Mesenchymal stem cell (in vitro differentiated cells and primary cell): ENCODE results near the gene CUL4A.

Source experiments
- DNase-seq: peaks from one replicate; pipeline ENCODE4 v3.0.0-alpha.2; 2013
- H2AFZ ChIP-seq: one replicate; pipeline ENCODE4 v1.6.1; 2013; ENCODE audit warnings: low read depth, mild to moderate bottlenecking, control low read depth, inconsistent platforms, low read length, moderate library complexity
- H2AK5ac ChIP-seq: 2 replicates; pipeline ENCODE4 v1.6.1; 2013; ENCODE audit warnings: low read length, moderate library complexity, mild to moderate bottlenecking, inconsistent platforms; ENCODE audit not compliant: severe bottlenecking
- H2BK120ac ChIP-seq: one replicate; pipeline ENCODE4 v1.6.1; 2013; ENCODE audit warnings: low read depth, mild to moderate bottlenecking, inconsistent platforms, low read length, moderate library complexity
- H2BK12ac ChIP-seq, 2 experiments: one replicate each; pipeline ENCODE4 v1.6.1; 2013; ENCODE audit warnings: inconsistent platforms in 2 of 2, low read length in 2 of 2, mild to moderate bottlenecking in 2 of 2, moderate library complexity in 2 of 2, control low read depth in 1 of 2
- H2BK15ac ChIP-seq: one replicate; pipeline ENCODE4 v1.6.1; 2013; ENCODE audit warnings: mild to moderate bottlenecking, low read depth, inconsistent platforms; ENCODE audit not compliant: poor library complexity, severe bottlenecking
- H2BK5ac ChIP-seq: 2 replicates; pipeline ENCODE4 v1.6.1; 2013; ENCODE audit warnings: low read depth, mild to moderate bottlenecking, low read length, control low read depth, inconsistent platforms; ENCODE audit not compliant: poor library complexity, severe bottlenecking
- H3K14ac ChIP-seq, 2 experiments: one replicate each; pipeline ENCODE4 v1.6.1; 2013; ENCODE audit warnings: inconsistent platforms in 2 of 2, low read length in 2 of 2, control low read depth in 1 of 2, mild to moderate bottlenecking in 1 of 2, moderate library complexity in 1 of 2
- H3K18ac ChIP-seq, 2 experiments: one replicate each; pipeline ENCODE4 v1.6.1; 2013; ENCODE audit warnings: inconsistent platforms in 2 of 2, low read length in 2 of 2, control low read depth in 1 of 2, low read depth in 1 of 2, mild to moderate bottlenecking in 1 of 2
- H3K23ac ChIP-seq, 2 experiments: one replicate each; pipeline ENCODE4 v1.6.1; 2013; ENCODE audit warnings: inconsistent platforms in 2 of 2, low read length in 2 of 2, mild to moderate bottlenecking in 2 of 2, moderate library complexity in 2 of 2, control low read depth in 1 of 2
- H3K27ac ChIP-seq: 2 replicates; pipeline ENCODE4 v1.5.1; 2013; ENCODE audit warnings: mild to moderate bottlenecking, moderate library complexity, low read length, control low read depth, inconsistent platforms; ENCODE audit not compliant: poor library complexity, severe bottlenecking
- H3K27me3 ChIP-seq, 2 experiments: 2 replicates each; pipeline versions ENCODE4 v1.6.1 to v1.7.0; 2013; ENCODE audit warnings: low read length in 2 of 2, mild to moderate bottlenecking in 2 of 2, moderate library complexity in 2 of 2, control low read depth in 1 of 2, inconsistent platforms in 1 of 2; ENCODE audit not compliant: control insufficient read depth in 1 of 2, insufficient read depth in 1 of 2
- H3K36me3 ChIP-seq, 2 experiments: 2 replicates each; pipeline versions ENCODE4 v1.6.1 to v1.7.0; 2013; ENCODE audit warnings: low read length in 2 of 2, control low read depth in 1 of 2, inconsistent platforms in 1 of 2, low read depth in 1 of 2, mild to moderate bottlenecking in 1 of 2; ENCODE audit not compliant: insufficient read depth in 2 of 2, control insufficient read depth in 1 of 2
- H3K4ac ChIP-seq, 2 experiments: one replicate each; pipeline ENCODE4 v1.6.1; 2013; ENCODE audit warnings: inconsistent platforms in 2 of 2, low read length in 2 of 2, mild to moderate bottlenecking in 2 of 2, moderate library complexity in 2 of 2, control low read depth in 1 of 2, low read depth in 1 of 2
- H3K4me1 ChIP-seq: 2 replicates; pipeline ENCODE4 v1.6.1; 2013; ENCODE audit warnings: low read depth, low read length, control low read depth; ENCODE audit not compliant: control insufficient read depth, insufficient read depth
- H3K4me2 ChIP-seq: 2 replicates; pipeline ENCODE4 v1.6.1; 2013; ENCODE audit warnings: low read length, mild to moderate bottlenecking, inconsistent platforms; ENCODE audit not compliant: poor library complexity, severe bottlenecking
- H3K4me3 ChIP-seq, 2 experiments: 2 replicates each; pipeline versions ENCODE4 v1.5.1 to v1.7.0; 2013; ENCODE audit warnings: low read length in 2 of 2, mild to moderate bottlenecking in 2 of 2, control low read depth in 1 of 2, low read depth in 1 of 2; ENCODE audit not compliant: insufficient read depth in 1 of 2
- H3K79me1 ChIP-seq: replicated peaks from 2 replicates; pipeline ENCODE4 v1.6.1; 2013; ENCODE audit warnings: mild to moderate bottlenecking, control low read depth, low read length, inconsistent platforms; ENCODE audit not compliant: poor library complexity, severe bottlenecking
- H3K9ac ChIP-seq: 2 replicates; pipeline ENCODE4 v1.7.0; 2013; ENCODE audit warnings: mild to moderate bottlenecking, low read length, moderate library complexity
- H3K9me3 ChIP-seq: 2 replicates; pipeline ENCODE4 v1.7.0; 2013; ENCODE audit warnings: mild to moderate bottlenecking, low read length; ENCODE audit not compliant: control insufficient read depth
- H4K8ac ChIP-seq: one replicate; pipeline ENCODE4 v1.6.1; 2013; ENCODE audit warnings: inconsistent platforms, mild to moderate bottlenecking, low read length, moderate library complexity
- H4K91ac ChIP-seq: one replicate; pipeline ENCODE4 v1.6.1; 2013; ENCODE audit warnings: mild to moderate bottlenecking, low read length, inconsistent platforms
- WGBS: methylation state at CpG from one replicate; pipeline ENCODE4 v1.1.7; 2013; ENCODE audit warnings: mixed read lengths; 5-methylcytosine and 5-hydroxymethylcytosine counted together

Gene CUL4A

DNA sequence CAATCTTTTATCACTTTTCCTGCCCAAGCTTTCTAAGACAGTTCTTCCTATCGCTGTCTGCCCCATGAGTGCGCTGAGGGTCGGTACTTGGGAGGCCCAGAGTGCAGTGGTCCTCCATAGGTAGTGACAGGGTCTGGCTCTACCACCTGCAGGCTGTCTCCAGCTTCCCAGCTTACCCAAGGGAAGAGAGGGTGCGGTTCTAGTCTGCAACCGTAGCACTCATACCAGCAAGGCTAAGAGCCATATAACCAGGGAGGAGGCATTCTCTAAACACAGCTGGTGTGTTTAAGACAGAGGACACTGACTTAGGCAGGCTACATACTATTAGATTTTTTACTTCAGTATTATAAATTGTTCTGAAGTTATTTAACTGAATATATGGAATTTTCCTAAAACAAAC lies 42.7 kb upstream of the CUL4A start:
- DNase-seq = no peak
- H3K14ac ChIP-seq = peak overlapping the region in 1 of 2 experiments; percentile 45
- peak overlapping the region in 1 of 2 experiments; percentile 25 for H2BK12ac ChIP-seq
- H3K4me1 ChIP-seq = peaks cover 20% of the 10 kb centered on the region
- H3K79me1 ChIP-seq = no peaks in the 10 kb centered on the region
- H3K18ac ChIP-seq = no peak overlapping the region
- H4K8ac ChIP-seq = no peak overlapping the region
- H2BK120ac ChIP-seq = no peak overlapping the region
- H4K91ac ChIP-seq = no peak overlapping the region
- no peak overlapping the region for H3K4me2 ChIP-seq
- H2BK5ac ChIP-seq = no peak overlapping the region
- H3K9ac ChIP-seq = no peak overlapping the region
- H3K4ac ChIP-seq = no peak overlapping the region
- H3K4me3 ChIP-seq = no peak overlapping the region
- peaks cover 15 to 28% of the 10 kb centered on the region in 2 experiments for H3K36me3 ChIP-seq
- H2AK5ac ChIP-seq = no peak overlapping the region
- no peak overlapping the region for H2AFZ ChIP-seq
- no peaks in the 10 kb centered on the region for H3K9me3 ChIP-seq
- WGBS = 93% methylated on average over 5 of the region's 5 CpGs
- H3K23ac ChIP-seq = peak overlapping the region in 1 of 2 experiments; percentile 40
- peak overlapping the region; percentile 60 for H2BK15ac ChIP-seq
- no peak overlapping the region for H3K27ac ChIP-seq
- peaks cover 10 to 11% of the 10 kb centered on the region in 2 experiments for H3K27me3 ChIP-seq

DNA sequence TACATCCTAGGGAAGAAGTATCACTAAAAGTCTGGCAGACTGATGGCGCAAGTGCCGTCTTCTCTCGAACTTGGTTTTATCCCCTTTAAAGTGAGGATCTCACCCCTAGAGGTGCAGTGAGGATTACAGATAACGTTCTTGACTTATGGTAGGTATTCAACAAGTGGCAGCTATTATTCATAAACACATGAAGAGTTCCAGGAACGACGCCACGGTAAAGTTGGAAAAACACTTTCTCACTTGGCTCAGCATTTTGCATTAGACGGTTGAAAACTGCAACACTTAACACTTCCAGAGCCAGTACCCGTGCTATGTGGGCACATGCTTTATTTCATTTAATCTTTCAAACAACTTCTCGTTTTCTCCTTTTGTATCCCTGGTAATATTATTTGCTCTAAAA lies 42.3 kb upstream of the CUL4A start:
- Histone ChIP-seq H4K91ac (no peak overlapping the region), H2BK15ac (no peak overlapping the region), H3K4ac (no peak overlapping the region), H2AK5ac (no peak overlapping the region), H3K4me2 (no peak overlapping the region), H2AFZ (no peak overlapping the region), H3K79me1 (no peaks in the 10 kb centered on the region), H2BK12ac (no peak overlapping the region), H2BK5ac (no peak overlapping the region), H3K27ac (no peak overlapping the region), H3K14ac (no peak overlapping the region), H2BK120ac (no peak overlapping the region), H3K27me3 (peaks cover 10 to 11% of the 10 kb centered on the region in 2 experiments), H3K36me3 (peaks cover 20 to 33% of the 10 kb centered on the region in 2 experiments), H3K18ac (no peak overlapping the region), H3K4me3 (no peak overlapping the region), H3K9ac (no peak overlapping the region), H3K4me1 (peaks cover 22% of the 10 kb centered on the region), H3K23ac (no peak overlapping the region), H3K9me3 (no peaks in the 10 kb centered on the region), H4K8ac (no peak overlapping the region)
- 98% methylated on average over 10 of the region's 10 CpGs for WGBS
- no peak for DNase-seq

DNA sequence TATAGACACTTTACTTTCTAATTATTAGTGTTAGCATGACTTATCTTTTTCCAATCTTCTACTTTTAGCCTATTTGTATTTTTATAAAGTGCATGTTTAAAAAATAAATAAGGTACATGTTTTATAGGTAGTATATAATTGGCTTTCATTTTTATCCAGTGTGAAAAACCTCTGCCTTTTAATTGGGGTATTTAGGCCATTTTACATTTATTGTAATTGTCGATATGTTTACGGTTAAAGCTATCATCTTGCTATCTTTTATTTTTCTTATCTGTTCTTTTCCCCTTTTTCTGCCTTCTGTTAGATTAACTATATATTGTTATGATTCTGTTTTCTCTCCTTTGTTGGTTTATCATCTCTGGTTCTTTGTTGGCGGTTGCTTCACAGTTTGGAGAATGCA lies 41.8 kb upstream of the CUL4A start:
- Histone ChIP-seq H3K9me3 (no peaks in the 10 kb centered on the region), H3K23ac (no peak overlapping the region), H3K4me2 (no peak overlapping the region), H3K14ac (no peak overlapping the region), H3K4ac (no peak overlapping the region), H2AFZ (no peak overlapping the region), H2BK12ac (no peak overlapping the region), H2AK5ac (no peak overlapping the region), H3K4me1 (peaks cover 22% of the 10 kb centered on the region), H3K27me3 (peaks cover 10 to 11% of the 10 kb centered on the region in 2 experiments), H4K91ac (no peak overlapping the region), H3K4me3 (no peak overlapping the region), H3K36me3 (peaks cover 24 to 37% of the 10 kb centered on the region in 2 experiments), H4K8ac (no peak overlapping the region), H3K27ac (no peak overlapping the region), H2BK120ac (no peak overlapping the region), H3K79me1 (no peaks in the 10 kb centered on the region), H2BK5ac (no peak overlapping the region), H3K18ac (no peak overlapping the region), H3K9ac (no peak overlapping the region), H2BK15ac (no peak overlapping the region)
- 100% methylated on average over 1 of the region's 3 CpGs for whole genome bisulfite sequencing
- no peak for DNase-seq

DNA sequence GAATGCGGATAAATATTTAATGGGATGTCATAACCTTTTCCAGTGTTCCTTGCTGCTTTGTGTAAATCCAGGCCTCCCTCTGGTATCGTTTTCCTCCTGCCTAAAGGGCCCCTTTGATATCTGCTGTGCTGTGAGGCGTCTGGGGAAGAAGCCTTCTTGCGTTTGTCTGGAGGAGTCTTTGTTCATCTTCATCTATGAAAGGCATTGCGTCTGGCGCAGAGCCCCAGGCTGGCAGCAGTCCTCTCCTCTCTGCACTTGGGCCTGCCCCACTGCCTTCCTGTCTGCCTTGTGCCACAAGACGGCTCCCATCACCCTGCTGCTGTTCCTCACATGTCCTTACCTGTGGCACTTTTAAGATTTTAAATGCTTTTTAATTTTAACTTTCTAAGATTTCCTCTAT lies 41.2 kb upstream of the CUL4A start:
- over 99% methylated on average over 6 of the region's 7 CpGs for WGBS
- H3K4me3 ChIP-seq = no peak overlapping the region
- peaks cover 2% of the 10 kb centered on the region for H3K79me1 ChIP-seq
- no peak overlapping the region for H2BK15ac ChIP-seq
- H4K8ac ChIP-seq = no peak overlapping the region
- no peak overlapping the region for H2BK5ac ChIP-seq
- H3K27ac ChIP-seq = no peak overlapping the region
- H4K91ac ChIP-seq = no peak overlapping the region
- no peak overlapping the region for H3K23ac ChIP-seq
- no peak overlapping the region for H2AK5ac ChIP-seq
- peaks cover 30 to 44% of the 10 kb centered on the region in 2 experiments for H3K36me3 ChIP-seq
- H3K4me1 ChIP-seq = peaks cover 19% of the 10 kb centered on the region
- H3K4ac ChIP-seq = no peak overlapping the region
- peaks cover 5 to 6% of the 10 kb centered on the region in 2 experiments for H3K27me3 ChIP-seq
- H2BK12ac ChIP-seq = no peak overlapping the region
- H3K9me3 ChIP-seq = no peaks in the 10 kb centered on the region
- H2BK120ac ChIP-seq = no peak overlapping the region
- no peak overlapping the region for H3K14ac ChIP-seq
- H3K4me2 ChIP-seq = no peak overlapping the region
- no peak overlapping the region for H3K18ac ChIP-seq
- no peak for DNase-seq
- no peak overlapping the region for H3K9ac ChIP-seq
- no peak overlapping the region for H2AFZ ChIP-seq
